ENCODE results near the gene FKBP14.

FKBP14 gene

GRCh38 chr7:30053068-30053467, 26.6 kb upstream of the FKBP14 start:
- Histone ChIP-seq H3K4me3 (no peak overlapping the region), H3K27me3 (no peaks in the 10 kb centered on the region), H3K36me3 (peaks cover 29 to 54% (median 48%) of the 10 kb centered on the region in 3 donors), H3K4me1 (no peaks in the 10 kb centered on the region), H3K27ac (no peak overlapping the region), H3K9me3 (no peaks in the 10 kb centered on the region)
- TF ChIP-seq CTCF (IDR thresholded peaks at IDR 0.05) = no peak
- no peak for DNase-seq
- intact Hi-C loops (cut with DNase I; ENCODE audit: low total_unique reads) = no loop called here

DNA sequence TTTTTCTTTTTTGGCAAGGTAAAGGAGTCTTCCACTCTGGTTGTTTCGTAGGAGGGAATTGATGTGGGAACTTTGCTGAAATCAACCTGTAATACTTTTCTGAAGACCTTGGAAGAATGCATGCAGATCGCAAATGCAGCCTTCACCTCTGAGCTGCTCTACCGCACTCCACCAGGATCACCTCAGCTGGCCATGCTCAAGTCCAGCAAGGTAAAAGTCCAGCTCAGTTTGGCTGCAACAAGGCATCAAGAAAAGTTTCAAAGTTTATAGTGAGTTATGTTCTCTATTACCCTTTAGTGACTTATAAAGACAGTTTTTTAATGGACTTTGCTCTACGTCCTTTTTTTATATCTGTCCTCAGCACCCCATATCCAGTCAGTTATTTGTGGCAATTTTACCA, 22.7 kb upstream of the FKBP14 start:
- no peak for DNase-seq
- Histone ChIP-seq H3K9me3 (no peaks in the 10 kb centered on the region), H3K27ac (no peak overlapping the region), H3K27me3 (no peaks in the 10 kb centered on the region), H3K36me3 (peaks cover 32 to 56% (median 54%) of the 10 kb centered on the region in 3 donors), H3K4me1 (no peaks in the 10 kb centered on the region), H3K4me3 (no peak overlapping the region)
- TF ChIP-seq CTCF (IDR thresholded peaks at IDR 0.05) = no peak
- intact Hi-C loops (cut with DNase I; ENCODE audit: low total_unique reads) = no loop called here

DNA sequence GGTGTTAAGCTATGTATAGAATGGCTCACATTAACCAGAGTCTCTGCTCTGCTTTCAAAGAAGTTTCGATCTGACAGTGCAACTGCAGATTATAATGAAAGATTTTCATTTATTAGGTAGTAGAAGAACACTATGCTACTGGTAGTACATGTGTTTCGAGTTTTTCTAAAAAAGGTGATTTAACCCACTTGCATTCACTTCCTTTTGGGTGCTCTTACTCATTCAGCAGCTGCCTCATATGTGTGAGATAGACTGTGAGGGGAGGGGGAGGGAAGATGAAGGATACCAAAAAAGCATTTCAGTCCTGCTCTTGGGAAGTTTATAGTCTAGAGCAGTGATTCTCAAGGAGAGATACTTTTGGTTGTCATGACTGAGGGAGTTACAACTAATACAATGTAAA, 22.1 kb upstream of the FKBP14 start:
- Histone ChIP-seq H3K4me3 (no peak overlapping the region), H3K36me3 (peaks cover 26 to 56% (median 52%) of the 10 kb centered on the region in 3 donors), H3K27me3 (no peaks in the 10 kb centered on the region), H3K27ac (no peak overlapping the region), H3K9me3 (no peaks in the 10 kb centered on the region), H3K4me1 (no peaks in the 10 kb centered on the region)
- TF ChIP-seq CTCF (IDR thresholded peaks at IDR 0.05) = no peak
- no peak for DNase-seq
- intact Hi-C loops (cut with DNase I; ENCODE audit: low total_unique reads) = no loop called here

- no peak for TF ChIP-seq CTCF (IDR thresholded peaks at IDR 0.05)
- no peak overlapping the region for H3K4me3 ChIP-seq
- H3K4me1 ChIP-seq = no peaks in the 10 kb centered on the region
- peaks cover 25 to 49% (median 48%) of the 10 kb centered on the region in 3 donors for H3K36me3 ChIP-seq
- no peaks in the 10 kb centered on the region for H3K9me3 ChIP-seq
- H3K27me3 ChIP-seq = no peaks in the 10 kb centered on the region
- no peak for DNase-seq
- intact Hi-C loops (cut with DNase I; ENCODE audit: low total_unique reads) = no loop called here
- H3K27ac ChIP-seq = no peak overlapping the region
These were observed 20.6 kb upstream of the FKBP14 start for GRCh38 chr7:30047124-30047523.

DNA sequence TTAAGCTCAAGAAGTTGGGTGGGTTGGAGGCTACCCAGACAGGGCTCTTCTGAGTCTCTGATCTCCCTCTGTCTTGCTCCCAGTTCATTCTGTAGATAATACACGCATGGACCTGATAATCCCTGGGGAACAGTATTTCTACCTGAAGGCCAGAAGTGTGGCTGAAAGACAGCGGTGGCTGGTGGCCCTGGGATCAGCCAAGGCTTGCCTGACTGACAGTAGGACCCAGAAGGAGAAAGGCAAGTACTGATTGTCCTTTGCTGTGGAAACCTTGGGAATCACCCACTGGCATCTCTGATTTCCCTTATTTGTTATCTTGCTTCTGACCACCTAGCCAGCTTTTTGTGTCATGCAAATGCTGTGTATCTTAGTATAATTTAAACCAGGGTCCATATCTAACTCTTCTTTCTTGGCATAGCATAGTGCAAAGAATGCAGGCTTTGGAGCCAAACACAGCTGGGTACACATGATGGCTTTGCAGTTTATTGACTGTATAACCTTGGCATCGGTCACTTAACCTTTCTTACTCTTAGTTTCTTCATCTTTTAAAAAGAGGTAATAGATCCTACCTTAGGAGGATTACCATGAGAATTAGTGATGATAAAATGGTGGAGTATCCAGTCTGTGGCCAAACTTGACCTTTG, 19.7 kb upstream of the FKBP14 start:
- DNase-seq = no peak
- no peak overlapping the region for H3K4me3 ChIP-seq
- no peak for TF ChIP-seq CTCF (IDR thresholded peaks at IDR 0.05)
- H3K4me1 ChIP-seq = no peaks in the 10 kb centered on the region
- intact Hi-C loops (cut with DNase I; ENCODE audit: low total_unique reads) = no loop called here
- no peaks in the 10 kb centered on the region for H3K27me3 ChIP-seq
- H3K9me3 ChIP-seq = no peaks in the 10 kb centered on the region
- H3K36me3 ChIP-seq = peaks cover 25 to 47% (median 43%) of the 10 kb centered on the region in 3 donors
- H3K27ac ChIP-seq = no peak overlapping the region
